ENCODE measurements around the gene ARID3B. TPM values are rescaled to one million over a fixed set of nuclear protein-coding genes. Genes with fewer than 3 reads are reported as not detected.
A peak's percentile ranks its signal among the peaks of the same experiment; 100 is the strongest.

ARID3B gene
- total and polyA plus RNA-seq, 2 of the 4 experiments (the other 2 are of a cell fraction): 2.5 to 5.0 TPM

- DNase-seq (peak; percentile 45), ATAC-seq (ENCODE audit: low read depth) (peak; percentile 73)
- Histone ChIP-seq H3K79me1 (ENCODE audit: low read depth in 1 of 2, low read length in 2 of 2) (peaks cover 0 to 20% of the 10 kb centered on the region in 2 experiments; a peak in 3 of 4 replicates), H2BK15ac (ENCODE audit: low read depth, low read length) (no peak overlapping the region), H2BK120ac (ENCODE audit: low read depth, low read length) (no peak overlapping the region), H3K9ac (ENCODE audit: low read depth, low read length) (no peak overlapping the region), H4K20me1 (ENCODE audit: insufficient read depth, low read length) (peaks cover 46% of the 10 kb centered on the region), H3K18ac (ENCODE audit: low read depth, low read length) (no peak overlapping the region), H2BK5ac (ENCODE audit: low read depth, low read length, poor library complexity, severe bottlenecking) (no peak overlapping the region), H2AFZ (replicated peaks; ENCODE audit: low read length, poor library complexity) (no peak overlapping the region), H3K56ac (ENCODE audit: extremely low read depth, insufficient read depth, low read length) (no peak overlapping the region), H4K8ac (ENCODE audit: low read depth in 2 of 2, low read length in 2 of 2) (no peak overlapping the region), H3K27me3 (ENCODE audit: control insufficient read depth, insufficient read depth, low read length) (no peaks in the 10 kb centered on the region), H2AK5ac (ENCODE audit: low read depth, low read length) (no peak overlapping the region), H3K9me3 (ENCODE audit: control insufficient read depth, insufficient read depth, low read length) (no peaks in the 10 kb centered on the region), H3K9me1 (ENCODE audit: insufficient read depth, low read length) (no peaks in the 10 kb centered on the region), H3K4ac (ENCODE audit: low read depth, low read length) (no peak overlapping the region), H3K14ac (replicated peaks; ENCODE audit: low read depth, low read length) (no peak overlapping the region), H3K36me3 (ENCODE audit: control insufficient read depth, insufficient read depth, low read length) (peaks cover 75% of the 10 kb centered on the region), H3K27ac (ENCODE audit: insufficient read depth, low read length) (no peak overlapping the region), H3K23ac (ENCODE audit: low read depth, low read length) (no peak overlapping the region), H3K4me1 (ENCODE audit: control insufficient read depth, insufficient read depth, low read length) (no peaks in the 10 kb centered on the region), H2BK20ac (ENCODE audit: low read depth, low read length) (no peak overlapping the region), H3K4me3 (ENCODE audit: insufficient read depth, low read depth, low read length) (no peak overlapping the region), H4K5ac (ENCODE audit: low read depth, low read length) (no peak overlapping the region), H4K91ac (ENCODE audit: insufficient read depth, low read depth, low read length) (no peak overlapping the region), H2AK9ac (replicated peaks; ENCODE audit: low read depth, low read length, poor library complexity) (no peak overlapping the region), H3K4me2 (ENCODE audit: low read depth, low read length) (no peak overlapping the region)
- dilution Hi-C loops (cut with HindIII; ENCODE audit: low sequenced_read_pairs, unreplicated experiment) (no loop called here), in situ Hi-C loops (cut with MboI; ENCODE audit: low sequenced_read_pairs) (no loop called here), intact Hi-C loops (cut with micrococcal nuclease) (loop anchor here (1.0 kb wide), 1 partner anchor 259 kb away; no protein-coding TSS in a partner anchor)
- BruUV-seq (replicated peaks): no TSS peak
- ChIA-PET CTCF (interaction anchor here (0.5 to 2.0 kb wide), 10 partner anchors 9 to 146 kb away, joined by 3 to 15 read pairs (median 3); no protein-coding TSS in a partner anchor), POLR2A (ENCODE audit: unreplicated experiment) (no interaction called here)
- TF ChIP-seq RAD21 (IDR thresholded peaks at IDR 0.05; ENCODE audit: low read length) (peak; percentile 68), SMC3 (IDR thresholded peaks at IDR 0.05; ENCODE audit: low read depth, low read length) (peak; percentile 73), USF2 (IDR thresholded peaks at IDR 0.05; ENCODE audit: low read depth, low read length) (no peak), BHLHE40 (IDR thresholded peaks at IDR 0.05; ENCODE audit: low read depth, low read length) (no peak), CTCF (conservative IDR thresholded peaks at IDR 0.05; ENCODE audit: low read depth, low read length) (peak; percentile 74), RFX5 (IDR thresholded peaks at IDR 0.05; ENCODE audit: low read depth, low read length) (no peak)
- WGBS, 2 experiments (ENCODE audit: extremely low coverage in 2 of 2, insufficient read length in 1 of 2): 62% methylated on average over 2 of the region's 8 CpGs; no CpG with 5 or more reads in 1 of the 2 experiments
These were observed 91.0 kb downstream of the ARID3B start for GRCh38 chr15:74631935-74632560.

Data from IMR-90 (cell line).